K562 (cell line): Measurements from ENCODE around the gene IL5. TPM values are rescaled to one million over a fixed set of nuclear protein-coding genes. Genes with fewer than 3 reads are reported as not detected.

Experiments
- ATF7 ChIP-seq: fragments of 450-650 bp; IDR thresholded peaks from 2 replicates; pipeline ENCODE4 v1.7.1; 2014; ENCODE audit warnings: mild to moderate bottlenecking, moderate library complexity
- CBX1 ChIP-seq: sonication (generic); IDR thresholded peaks from 2 replicates; pipeline ENCODE4 v1.6.1; 2016; ENCODE audit warnings: antibody characterized with exemption, low read depth, mild to moderate bottlenecking
- CBX5 ChIP-seq: IDR thresholded peaks from 2 replicates; pipeline ENCODE4 v1.6.1; 2014; ENCODE audit warnings: low read depth, borderline replicate concordance
- CHD4 ChIP-seq: fragments of 200-600 bp; sonication (generic); IDR thresholded peaks from 3 replicates; pipeline ENCODE4 v1.6.1; 2012; ENCODE audit warnings: low read depth, mild to moderate bottlenecking, mixed read lengths, low read length, inconsistent platforms; ENCODE audit not compliant: insufficient read depth, insufficient replicate concordance, poor library complexity, severe bottlenecking
- EWSR1 ChIP-seq: fragments of 450-650 bp; IDR thresholded peaks from 2 replicates; pipeline ENCODE4 v1.6.1; 2018; ENCODE audit warnings: borderline replicate concordance, mild to moderate bottlenecking, low read depth, moderate library complexity; ENCODE audit not compliant: partially characterized antibody
- HNRNPLL ChIP-seq: fragments of 200-400 bp; formaldehyde crosslinking; IDR thresholded peaks from 2 replicates; pipeline ENCODE4 v1.6.1; 2017; ENCODE audit warnings: low read length, low read depth, mild to moderate bottlenecking; ENCODE audit not compliant: poor library complexity, severe bottlenecking
- ID3 ChIP-seq, 2 experiments: fragments of 250-450 bp in 1 of 2; fragments of 450-650 bp in 1 of 2; sonication (Bioruptor Pico) in 1 of 2; IDR thresholded peaks; 2 replicates each; pipeline versions ENCODE4 v1.6.1 to v1.8.0; 2016 to 2021; ENCODE audit warnings: mild to moderate bottlenecking in 2 of 2, moderate library complexity in 2 of 2, missing compliant biosample characterization in 1 of 2, missing genetic modification characterization in 1 of 2
- L3MBTL2 ChIP-seq: fragments of 450-650 bp; IDR thresholded peaks from 2 replicates; pipeline ENCODE4 v1.6.1; 2016; ENCODE audit warnings: mild to moderate bottlenecking, moderate library complexity
- MAZ ChIP-seq, 2 experiments: fragments of 450-650 bp in 1 of 2; sonication (generic) in 1 of 2; formaldehyde crosslinking; IDR thresholded peaks in 1 of 2; conservative IDR thresholded peaks in 1 of 2; 2 replicates each; pipeline versions ENCODE4 v1.4.0 to v1.5.0; 2020; ENCODE audit warnings: mild to moderate bottlenecking in 1 of 2, missing genetic modification reagents in 1 of 2
- MECOM ChIP-seq: fragments of 250-450 bp; sonication (Bioruptor Pico); IDR thresholded peaks from 2 replicates; pipeline ENCODE4 v1.8.0; 2022; ENCODE audit warnings: inconsistent platforms
- MTA3 ChIP-seq: fragments of 450-650 bp; formaldehyde crosslinking; IDR thresholded peaks from 2 replicates; pipeline ENCODE4 v1.6.1; 2017; ENCODE audit warnings: mild to moderate bottlenecking, borderline replicate concordance
- NFXL1 ChIP-seq: fragments of 450-650 bp; formaldehyde crosslinking; IDR thresholded peaks from 2 replicates; pipeline ENCODE4 v1.4.0; 2021; ENCODE audit warnings: mild to moderate bottlenecking
- NONO ChIP-seq, 2 experiments: fragments of 200-400 bp in 1 of 2; fragments of 450-650 bp in 1 of 2; formaldehyde crosslinking in 1 of 2; IDR thresholded peaks; 2 replicates each; pipeline ENCODE4 v1.6.1; 2017; ENCODE audit warnings: low read depth in 2 of 2, mild to moderate bottlenecking in 2 of 2, moderate library complexity in 2 of 2, low read length in 1 of 2
- POLR2G ChIP-seq: fragments of 200-400 bp; formaldehyde crosslinking; IDR thresholded peaks from 2 replicates; pipeline ENCODE4 v1.6.1; 2017; ENCODE audit warnings: low read depth, mild to moderate bottlenecking, antibody characterized with exemption, low read length, moderate library complexity
- RB1 ChIP-seq: fragments of 450-650 bp; IDR thresholded peaks from 2 replicates; pipeline ENCODE4 v1.6.1; 2017; ENCODE audit warnings: low read depth, mild to moderate bottlenecking
- SETDB1 ChIP-seq: IDR thresholded peaks from one replicate; pipeline ENCODE4 v1.6.1; 2012; ENCODE audit warnings: low read length, control low read depth, inconsistent platforms
- SMAD2 ChIP-seq: fragments of 150-350 bp; IDR thresholded peaks from 2 replicates; pipeline ENCODE4 v1.6.1; 2014; ENCODE audit warnings: low read depth, mild to moderate bottlenecking, low read length
- SMC3 ChIP-seq: conservative IDR thresholded peaks from 2 replicates; pipeline ENCODE4 v1.6.1; 2011; ENCODE audit warnings: low read depth, low read length, improper control_type of control experiment; ENCODE audit not compliant: insufficient read depth
- ZNF140 ChIP-seq: fragments of 250-450 bp; sonication (Bioruptor Pico); IDR thresholded peaks from 2 replicates; pipeline ENCODE4 v1.8.0; 2021; ENCODE audit warnings: moderate library complexity, mild to moderate bottlenecking, inconsistent platforms
- ZNF174 ChIP-seq: fragments of 250-450 bp; sonication (Bioruptor Pico); IDR thresholded peaks from 2 replicates; pipeline ENCODE4 v1.4.0; 2020; ENCODE audit warnings: mild to moderate bottlenecking
- ZNF224 ChIP-seq: sonication (generic); formaldehyde crosslinking; IDR thresholded peaks from 2 replicates; pipeline ENCODE4 v1.8.0; 2022; ENCODE audit warnings: mild to moderate bottlenecking, missing genetic modification reagents
- ZNF639 ChIP-seq, 2 experiments: fragments of 200-800 bp in 1 of 2; sonication (Bioruptor generic) in 1 of 2; sonication (generic) in 1 of 2; formaldehyde crosslinking in 1 of 2; IDR thresholded peaks in 1 of 2; conservative IDR thresholded peaks in 1 of 2; 2 replicates each; pipeline versions ENCODE4 v1.5.0 to v1.6.1; 2016 to 2020; ENCODE audit warnings: missing compliant biosample characterization in 1 of 2, missing genetic modification characterization in 1 of 2, missing genetic modification reagents in 1 of 2
- polyA plus RNA-seq, 8 experiments: library from polyadenylated mRNA; depleted of rRNA in 4 of 8; stranded (reverse) in 5 of 8; unstranded in 3 of 8; fragments of >200 nt; fragmentation: Nextera tagmentation in 2 of 8; fragmentation: Illumina TruSeq in 1 of 8; extraction: Ambion mirVana in 2 of 8; extraction: Trizol in 1 of 8; gene quantifications; 2 replicates each; pipeline versions ENCODE4 v1.2.1 to v1.2.3, GENCODE V29; 2011 to 2014; ENCODE audit warnings: inconsistent platforms in 1 of 8, missing spikeins in 1 of 8
- total RNA-seq, 7 experiments: library from RNA; depleted of rRNA in 6 of 7; stranded (reverse); fragments of >200 nt in 6 of 7; fragmentation: Illumina TruSeq in 2 of 7; extraction: Trizol in 2 of 7; gene quantifications; 2 replicates each; pipeline versions ENCODE4 v1.2.1 to v1.2.3, GENCODE V29; 2011 to 2021; ENCODE audit warnings: low replicate concordance in 1 of 7
- TF ChIP-seq, protein P1 (sequence below): sonication (generic); formaldehyde crosslinking; IDR thresholded peaks from 2 replicates; pipeline ENCODE4 v1.8.1; 2022; ENCODE audit warnings: missing genetic modification reagents

Gene IL5
- total and polyA plus RNA-seq, 9 of the 15 experiments (the other 6 are each of a cell fraction or from before 2014, with no cell fraction given) = 0.44 TPM; not detected in 8

GRCh38 chr5:132496631-132497487 lies 46.5 kb downstream of the IL5 start (continued):
- TF ChIP-seq ID3 (CRISPR knock-in tag; IDR thresholded peaks at IDR 0.05) (no peak), ID3 (tag; IDR thresholded peaks at IDR 0.05) (peak; percentile 37; the same call in 1 of the 2 replicates), L3MBTL2 (peak; percentile 82), SETDB1 (no peak), RB1 (peak; percentile 10; the same call in 1 of the 2 replicates), MAZ (CRISPR knock-in tag; conservative IDR thresholded peaks at IDR 0.05 in 1 of 2, IDR thresholded peaks at IDR 0.05 in 1 of 2) (peak; percentile 68 to 83), ZNF224 (CRISPR knock-in tag) (no peak), SMC3 (0 out of 2 replicates have a peak, but pooled peaks have one; percentile 4), MTA3 (peak; percentile 16; the same call in 1 of the 2 replicates), MECOM (CRISPR knock-in tag) (0 out of 2 replicates have a peak, but pooled peaks have one; percentile 38), NONO (IDR thresholded peaks at IDR 0.05; ENCODE audit: low read depth in 2 of 2, low read length in 1 of 2) (0 out of 4 replicates have a peak, but pooled peaks of 1 of the 2 experiments have one; percentile 40), EWSR1 (no peak), ZNF140 (CRISPR knock-in tag) (0 out of 2 replicates have a peak, but pooled peaks have one; percentile 22), POLR2G (peak; percentile 81), ATF7 (peak; percentile 54; the same call in 1 of the 2 replicates), CBX5 (peak; percentile 3; the same call in 1 of the 2 replicates), SMAD2 (no peak), HNRNPLL (peak; percentile 77), CHD4 (peak; percentile 59), NFXL1 (no peak), ZNF639 (CRISPR knock-in tag; conservative IDR thresholded peaks at IDR 0.05 in 1 of 2, IDR thresholded peaks at IDR 0.05 in 1 of 2) (peak in 1 of 2 experiments; percentile 36; a peak in 1 of 4 replicates), ZNF174 (no peak), CBX1 (peak; percentile 35)
- TF ChIP-seq, protein P1, sequence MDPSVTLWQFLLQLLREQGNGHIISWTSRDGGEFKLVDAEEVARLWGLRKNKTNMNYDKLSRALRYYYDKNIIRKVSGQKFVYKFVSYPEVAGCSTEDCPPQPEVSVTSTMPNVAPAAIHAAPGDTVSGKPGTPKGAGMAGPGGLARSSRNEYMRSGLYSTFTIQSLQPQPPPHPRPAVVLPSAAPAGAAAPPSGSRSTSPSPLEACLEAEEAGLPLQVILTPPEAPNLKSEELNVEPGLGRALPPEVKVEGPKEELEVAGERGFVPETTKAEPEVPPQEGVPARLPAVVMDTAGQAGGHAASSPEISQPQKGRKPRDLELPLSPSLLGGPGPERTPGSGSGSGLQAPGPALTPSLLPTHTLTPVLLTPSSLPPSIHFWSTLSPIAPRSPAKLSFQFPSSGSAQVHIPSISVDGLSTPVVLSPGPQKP = no peak
